GM19238 (cell line): ENCODE results near the gene SLC25A33.

ENCODE experiments used
- DNase-seq: peaks from one replicate; pipeline ENCODE4 v3.0.0; 2011; ENCODE audit warnings: low spot score; ENCODE audit not compliant: insufficient read length

SLC25A33 gene

DNA sequence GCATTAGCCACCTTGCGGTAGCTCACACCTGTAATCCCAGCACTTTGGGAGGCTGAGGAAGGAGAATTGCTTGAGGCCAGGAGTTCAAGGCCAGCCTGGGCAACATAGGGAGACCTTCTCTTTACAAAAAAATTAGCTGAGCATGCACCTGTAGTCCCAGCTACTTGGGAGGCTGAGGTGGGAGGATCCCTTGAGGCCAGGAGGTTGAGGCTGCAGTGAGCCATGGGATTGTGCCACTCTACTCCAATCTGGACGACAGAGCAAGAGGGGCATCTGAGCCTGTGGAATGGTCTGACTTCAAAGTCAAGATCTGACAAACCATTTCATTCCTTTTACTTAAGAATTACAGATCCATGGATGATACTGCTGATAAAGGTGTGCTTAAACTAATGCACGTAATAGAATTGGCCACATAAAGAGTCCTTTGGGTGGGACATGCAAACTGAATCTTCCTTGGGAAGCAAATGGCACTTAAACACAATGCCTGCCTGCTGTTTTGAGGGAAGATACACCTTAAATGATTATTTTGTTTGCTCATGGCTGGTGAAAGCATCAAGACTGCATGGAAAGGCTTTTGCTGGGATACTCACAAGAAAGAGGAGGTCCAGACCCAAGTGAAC is 47.0 kb downstream of the SLC25A33 start:
- no peak for DNase-seq

DNA sequence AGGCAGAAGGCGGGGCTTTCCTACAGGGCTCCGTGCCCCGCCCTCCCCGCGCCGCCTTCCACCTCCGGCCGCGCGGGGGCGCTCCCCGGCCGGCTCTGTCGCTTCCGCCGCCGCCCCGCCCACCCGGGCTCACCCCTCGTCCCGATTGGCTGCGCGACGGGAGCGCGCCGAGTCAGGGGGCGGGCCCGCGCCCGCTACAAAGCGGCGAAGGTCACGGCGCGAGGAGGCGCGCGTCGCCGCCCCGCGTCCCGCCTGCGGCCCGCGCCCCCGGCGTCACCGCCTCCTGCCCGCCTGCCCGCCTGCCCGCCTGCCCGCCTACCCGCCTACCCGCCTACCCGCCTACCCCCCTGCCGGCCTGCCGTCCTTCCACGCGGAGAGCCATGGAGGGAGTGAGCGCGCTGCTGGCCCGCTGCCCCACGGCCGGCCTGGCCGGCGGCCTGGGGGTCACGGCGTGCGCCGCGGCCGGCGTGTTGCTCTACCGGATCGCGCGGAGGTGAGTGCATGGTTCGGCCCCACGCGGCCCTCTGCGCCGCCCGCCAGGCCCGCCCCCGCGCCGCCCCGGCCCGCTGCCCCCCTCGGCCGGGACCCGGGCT is 49.4 kb downstream of the SLC25A33 start, which contains the start of gene TMEM201:
TMEM201 (plus strand) TSS at position 361 of the 593 bp plus-strand sequence; CDS start at position 381, 20 bp downstream.
- DNase-seq, result peak; percentile 96

DNA sequence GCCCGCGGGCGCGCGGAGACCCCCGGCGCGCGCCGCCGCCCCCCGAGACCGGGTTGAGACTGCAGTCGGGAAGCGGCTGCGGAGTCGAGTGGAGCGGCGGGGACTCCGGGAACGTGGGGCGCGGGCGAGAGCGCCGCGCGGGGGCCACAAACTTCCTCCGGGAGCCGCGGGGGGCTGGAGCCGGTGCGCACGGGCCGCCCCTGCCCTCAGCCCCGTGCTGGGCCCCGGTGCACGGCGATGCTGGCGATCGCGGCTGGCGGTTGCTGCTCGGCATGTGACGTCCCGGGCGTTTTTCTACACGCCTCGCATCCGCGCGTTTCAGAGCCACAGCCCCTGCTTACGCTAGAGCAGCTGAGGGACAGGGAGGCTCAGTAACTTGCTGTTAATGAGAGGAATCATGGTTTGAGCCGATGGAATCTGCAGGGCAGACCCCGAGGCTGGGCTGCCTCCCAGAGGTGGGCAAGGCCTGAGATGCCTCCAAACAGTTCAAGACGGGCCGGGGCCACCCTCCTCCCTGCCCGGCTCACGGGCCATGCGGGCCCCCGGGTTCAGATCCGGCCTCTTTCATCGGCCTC is 50.0 kb downstream of the SLC25A33 start:
- no peak for DNase-seq

DNA sequence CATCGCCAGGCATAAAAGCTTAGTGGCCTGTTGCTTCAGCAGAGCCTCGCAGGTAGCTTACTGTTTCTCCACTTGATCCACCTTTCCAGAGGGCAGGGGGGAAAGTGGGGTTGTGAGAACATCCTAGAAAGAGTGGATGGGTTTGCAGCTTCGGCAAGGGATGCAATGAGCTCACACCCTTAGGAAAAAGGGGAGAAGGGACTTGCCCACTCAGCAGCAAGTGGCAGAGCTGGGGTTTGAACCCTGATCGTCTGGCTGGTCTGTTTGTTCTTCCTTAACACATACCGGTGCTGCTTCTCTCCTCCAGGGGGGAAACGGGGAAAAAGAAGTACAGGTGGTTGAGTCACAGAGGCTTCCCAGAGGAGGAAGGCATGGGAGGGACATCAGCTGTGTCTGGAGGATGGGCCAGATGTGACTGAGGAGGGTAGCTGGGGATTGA is 50.5 kb downstream of the SLC25A33 start:
- DNase-seq, result no peak

DNA sequence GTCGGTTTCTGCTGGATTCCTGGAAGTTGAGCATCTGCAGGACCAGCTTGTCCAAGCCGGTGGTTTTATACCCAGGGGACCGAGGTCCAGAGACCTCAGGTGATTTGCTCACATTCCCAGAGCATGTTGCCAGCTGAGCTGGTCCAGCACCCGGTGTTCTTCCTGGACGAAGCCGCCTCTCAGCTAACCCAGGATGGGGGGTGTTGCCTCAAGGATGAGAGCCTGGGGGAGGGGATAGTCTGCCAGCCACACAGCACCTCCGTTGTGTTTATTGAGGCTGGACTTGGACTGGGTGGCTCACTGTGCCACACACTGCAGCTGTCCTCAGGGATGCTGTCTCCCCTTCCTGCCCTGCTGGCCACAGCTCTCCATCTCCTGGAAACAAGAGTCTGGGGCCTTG is 50.9 kb downstream of the SLC25A33 start:
- DNase-seq, result no peak

DNA sequence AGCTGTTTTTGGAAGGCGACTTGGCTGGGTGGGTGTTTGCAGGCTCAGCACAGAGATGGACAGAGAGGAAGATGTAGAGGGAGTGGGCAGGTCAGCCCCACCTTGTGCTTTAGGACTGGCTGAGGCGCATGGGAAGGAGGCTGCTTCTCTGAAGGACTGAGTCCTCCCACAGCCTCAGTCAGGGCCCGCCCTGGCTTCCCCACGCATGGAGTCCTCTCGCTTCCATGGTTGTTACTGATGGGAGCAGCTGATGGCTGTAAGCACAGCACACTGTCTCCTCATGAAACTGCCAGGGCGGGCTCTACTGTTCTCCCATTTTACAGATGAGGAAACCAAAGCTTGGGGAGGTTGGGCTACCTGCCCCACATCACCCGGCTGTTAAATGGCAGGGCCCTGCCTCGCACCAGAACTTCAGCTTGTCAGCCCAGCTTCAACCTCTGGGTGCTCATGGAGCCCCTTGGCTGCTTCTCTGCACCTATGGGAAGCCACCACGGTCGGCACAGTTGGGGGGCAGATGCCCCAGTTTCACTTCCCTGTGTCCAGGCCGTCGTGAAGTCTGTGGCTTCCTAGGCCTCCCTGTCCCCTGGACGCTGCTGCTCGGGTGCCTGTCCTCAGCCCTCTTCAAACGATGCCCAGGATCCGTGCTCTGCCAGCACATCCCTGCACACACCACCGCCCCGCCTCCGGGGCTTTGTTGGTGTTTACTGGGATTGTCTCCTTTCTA is 51.8 kb downstream of the SLC25A33 start:
- DNase-seq, result no peak

DNA sequence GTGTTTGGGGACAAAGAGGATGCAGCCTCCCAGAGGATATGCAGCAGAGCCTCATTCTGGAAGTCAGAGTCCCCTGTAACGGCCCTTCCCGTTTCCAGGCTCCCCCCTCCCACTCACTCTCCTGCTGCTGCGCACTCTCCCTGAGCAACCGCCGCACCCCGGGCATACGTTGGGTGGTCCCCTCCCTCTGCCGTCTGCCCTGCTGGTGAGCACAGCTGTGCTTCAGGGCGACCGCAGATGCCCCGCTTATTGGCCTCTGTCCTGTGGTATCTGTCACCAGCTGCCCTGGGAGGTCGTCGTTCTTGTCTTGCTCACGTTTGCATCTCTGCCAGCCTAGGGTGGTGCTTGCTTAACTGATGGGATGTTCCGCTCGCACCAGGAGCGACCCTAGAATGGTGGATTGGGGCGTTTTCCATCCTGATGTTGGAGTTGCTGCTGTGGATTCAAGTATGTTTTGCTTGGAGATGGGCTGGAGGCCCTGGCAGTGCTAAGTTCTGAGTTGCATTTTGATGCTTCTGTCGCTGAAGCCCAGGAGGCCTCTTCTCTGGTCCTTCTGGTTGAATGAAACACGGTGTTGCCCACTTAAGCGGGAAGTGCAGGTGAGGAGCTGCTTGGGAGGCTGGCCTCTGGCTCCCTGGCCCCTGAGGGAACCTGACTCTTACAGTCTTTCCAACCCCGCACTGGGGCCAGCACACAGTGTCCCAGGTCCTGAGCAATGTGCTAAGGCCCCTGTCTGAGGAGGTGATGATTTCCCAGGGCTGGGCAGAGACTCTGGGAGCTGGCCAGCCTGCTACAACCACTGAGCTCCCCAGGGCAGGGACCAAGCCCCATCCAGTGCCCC is 52.6 kb downstream of the SLC25A33 start:
- no peak for DNase-seq

DNA sequence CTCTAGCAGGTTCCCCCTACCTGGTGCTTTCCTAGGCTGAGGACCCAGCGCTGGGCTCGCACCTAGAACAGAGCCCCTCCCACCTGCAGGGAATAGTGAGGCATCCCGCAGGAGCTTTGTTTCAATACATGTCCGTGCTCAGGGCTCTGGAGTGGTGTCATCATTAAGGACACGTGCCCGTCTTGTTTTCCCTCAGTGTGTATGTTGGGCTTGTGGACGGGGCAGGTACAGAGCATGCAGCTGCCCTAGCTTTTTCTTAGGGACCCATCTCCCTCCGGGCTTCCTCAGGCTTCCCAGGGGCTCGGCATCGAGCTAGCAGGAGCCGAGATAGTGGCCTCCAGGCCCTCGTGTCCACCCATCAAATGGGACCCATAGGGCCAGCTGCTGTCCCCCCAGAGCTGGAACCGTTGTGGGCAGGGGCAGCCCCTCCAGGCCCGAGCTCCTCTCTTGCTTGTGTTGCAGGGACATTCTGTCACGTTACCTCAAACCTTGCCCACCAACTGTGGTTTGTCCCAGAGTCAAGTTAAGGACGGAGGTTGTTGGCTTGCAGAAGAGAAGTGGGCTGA is 53.3 kb downstream of the SLC25A33 start:
- no peak for DNase-seq

DNA sequence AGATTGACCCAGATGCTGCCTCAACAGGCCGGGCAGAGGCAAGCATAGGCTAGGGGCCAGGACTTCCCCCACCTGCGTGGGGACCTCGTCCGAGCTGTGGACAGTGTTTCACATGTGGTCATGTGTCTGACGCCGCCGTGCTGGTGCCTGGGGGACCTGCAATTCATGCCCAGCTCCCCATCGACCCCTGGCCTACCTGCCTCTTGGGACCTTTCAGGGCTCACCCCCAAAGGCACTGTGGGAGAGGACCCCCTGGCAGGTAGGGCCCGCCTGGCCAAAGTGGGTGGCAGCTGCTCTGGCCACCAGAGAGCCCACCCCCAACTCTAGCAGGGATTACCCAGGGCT is 53.9 kb downstream of the SLC25A33 start:
- no peak for DNase-seq

DNA sequence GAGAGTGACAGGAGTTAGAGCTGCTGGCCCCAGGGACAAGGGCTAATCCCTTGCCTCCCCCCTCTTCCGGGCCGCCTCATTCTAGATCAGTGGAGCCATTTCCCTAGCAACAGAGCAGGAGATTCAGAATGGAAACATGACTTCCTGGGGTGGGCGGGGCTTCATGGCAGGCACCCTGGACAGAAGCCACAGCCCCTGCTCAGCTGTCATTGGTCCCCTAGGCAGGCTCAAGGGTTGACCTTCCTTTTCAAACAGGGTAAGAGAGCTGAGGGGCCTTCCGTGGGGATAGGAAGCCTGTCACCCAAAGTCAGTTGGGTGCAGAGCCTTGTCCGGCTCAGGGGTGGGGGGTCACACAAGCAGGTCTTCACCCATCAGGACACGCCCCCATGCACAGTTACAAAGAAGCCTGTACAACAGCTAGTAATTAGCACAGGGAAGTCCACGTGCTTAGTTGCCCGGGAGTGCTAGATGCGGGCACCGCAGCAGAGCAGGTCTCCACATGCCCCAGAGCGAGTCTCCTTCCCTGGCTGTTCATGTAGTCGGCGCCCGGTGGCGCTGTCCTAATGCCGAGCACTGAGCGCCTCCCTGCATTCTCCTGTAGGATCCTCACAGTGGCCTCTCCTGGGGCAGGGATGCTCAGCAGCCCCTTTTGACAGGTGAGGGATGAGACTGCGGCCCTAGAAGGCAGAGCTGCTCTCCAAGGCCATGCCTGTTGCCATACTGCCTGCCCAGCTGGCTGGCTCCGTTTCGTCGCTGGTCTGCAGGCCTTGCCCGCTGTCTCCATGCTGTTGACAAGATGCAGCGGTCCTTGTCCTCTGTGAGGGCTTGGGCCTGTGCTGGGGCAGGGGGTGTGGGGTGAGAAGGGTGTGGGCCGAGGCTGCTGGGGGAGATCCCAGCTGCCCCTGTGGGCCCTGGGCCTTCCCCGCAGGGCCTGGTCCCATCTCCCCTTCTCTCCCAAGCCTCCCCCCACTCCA is 54.5 kb downstream of the SLC25A33 start:
- peak; percentile 85 for DNase-seq

DNA sequence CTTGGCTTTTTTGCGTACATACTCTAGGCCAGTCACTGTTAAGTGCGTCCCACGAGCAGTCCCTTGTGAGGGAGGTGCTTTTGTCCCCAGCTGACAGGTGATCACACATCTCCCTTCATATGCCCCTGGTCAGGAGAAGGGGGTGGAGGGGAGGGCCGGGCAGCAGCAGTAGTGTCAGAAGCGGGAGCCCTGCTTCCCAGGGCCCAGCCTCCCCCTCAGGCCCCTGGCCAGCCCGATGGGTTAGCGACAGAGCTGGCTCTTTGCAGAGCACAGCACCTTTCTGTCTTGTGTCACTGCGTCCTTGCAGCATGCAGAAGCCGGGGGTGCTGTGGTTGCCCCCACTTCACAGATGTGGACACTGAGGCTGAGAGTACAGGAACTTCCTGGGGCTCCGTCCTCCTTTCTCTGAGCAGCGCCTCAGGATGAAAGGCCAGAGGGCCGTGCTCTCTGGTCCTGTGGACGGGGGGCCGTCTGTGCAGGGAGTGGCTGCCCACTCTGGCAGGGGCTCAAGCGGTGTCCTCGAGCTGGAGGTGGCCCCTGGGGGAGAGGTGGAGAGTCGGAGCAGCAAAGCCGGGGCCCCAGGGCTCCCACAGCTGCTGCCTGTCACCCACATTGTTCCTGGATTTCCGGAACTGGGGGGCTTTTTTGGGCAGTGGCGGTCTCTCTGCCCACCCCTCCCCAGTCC is 55.3 kb downstream of the SLC25A33 start:
- no peak for DNase-seq

DNA sequence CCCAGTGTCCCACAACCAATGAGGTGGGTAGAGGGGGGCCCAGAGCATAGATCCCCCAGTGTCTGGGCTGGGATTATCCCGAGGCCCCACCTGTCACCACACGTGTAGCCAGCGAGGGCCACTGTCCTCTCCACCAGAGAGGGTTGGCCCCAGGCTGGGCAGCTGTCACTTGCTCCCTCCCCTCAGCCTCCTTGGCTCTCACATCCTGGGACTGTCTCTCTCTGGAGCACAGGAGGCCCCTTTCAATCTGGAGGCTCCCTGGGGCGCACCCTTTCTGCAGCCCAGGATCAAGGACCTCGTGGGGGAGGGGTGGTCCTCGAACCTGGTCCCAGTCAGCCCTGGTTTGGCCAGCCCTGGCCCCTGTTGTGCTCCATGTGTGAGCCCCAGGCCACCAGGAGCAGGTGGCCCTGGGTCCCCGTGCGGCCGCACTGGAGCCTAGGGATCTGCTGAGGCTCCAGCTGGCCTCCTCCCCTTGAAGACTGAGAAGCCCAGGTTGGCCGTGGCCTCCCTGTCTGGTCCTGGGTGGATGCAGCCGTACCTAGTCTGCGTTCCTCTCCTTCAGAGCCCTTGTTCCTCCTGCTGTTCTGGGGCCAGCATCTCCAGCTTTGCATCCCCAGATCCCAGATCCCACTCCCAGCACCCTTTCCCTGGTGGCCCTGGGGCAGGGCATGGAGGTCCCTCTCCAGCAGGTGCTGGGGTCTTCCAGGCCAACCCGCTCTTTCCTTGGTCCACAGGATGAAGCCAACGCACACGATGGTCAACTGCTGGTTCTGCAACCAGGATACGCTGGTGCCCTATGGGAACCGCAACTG is 56.1 kb downstream of the SLC25A33 start:
- DNase-seq, result no peak

DNA sequence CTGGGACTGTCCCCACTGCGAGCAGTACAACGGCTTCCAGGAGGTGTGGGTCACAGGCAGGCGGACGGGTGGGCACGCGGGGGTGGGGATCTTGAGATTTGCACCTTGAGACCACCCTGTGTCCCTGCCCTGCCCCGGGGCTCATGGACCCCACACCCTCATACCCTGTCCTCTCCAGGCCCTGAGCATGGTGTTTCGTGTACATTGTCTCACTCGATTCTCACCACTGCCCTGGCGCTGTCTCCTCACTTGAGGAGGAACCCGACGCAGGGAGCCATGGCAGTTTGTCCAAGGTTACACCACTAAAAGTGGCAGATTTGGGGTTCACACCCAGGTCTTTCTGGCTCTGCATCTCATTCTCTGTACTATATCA is 56.7 kb downstream of the SLC25A33 start:
- DNase-seq, result no peak

DNA sequence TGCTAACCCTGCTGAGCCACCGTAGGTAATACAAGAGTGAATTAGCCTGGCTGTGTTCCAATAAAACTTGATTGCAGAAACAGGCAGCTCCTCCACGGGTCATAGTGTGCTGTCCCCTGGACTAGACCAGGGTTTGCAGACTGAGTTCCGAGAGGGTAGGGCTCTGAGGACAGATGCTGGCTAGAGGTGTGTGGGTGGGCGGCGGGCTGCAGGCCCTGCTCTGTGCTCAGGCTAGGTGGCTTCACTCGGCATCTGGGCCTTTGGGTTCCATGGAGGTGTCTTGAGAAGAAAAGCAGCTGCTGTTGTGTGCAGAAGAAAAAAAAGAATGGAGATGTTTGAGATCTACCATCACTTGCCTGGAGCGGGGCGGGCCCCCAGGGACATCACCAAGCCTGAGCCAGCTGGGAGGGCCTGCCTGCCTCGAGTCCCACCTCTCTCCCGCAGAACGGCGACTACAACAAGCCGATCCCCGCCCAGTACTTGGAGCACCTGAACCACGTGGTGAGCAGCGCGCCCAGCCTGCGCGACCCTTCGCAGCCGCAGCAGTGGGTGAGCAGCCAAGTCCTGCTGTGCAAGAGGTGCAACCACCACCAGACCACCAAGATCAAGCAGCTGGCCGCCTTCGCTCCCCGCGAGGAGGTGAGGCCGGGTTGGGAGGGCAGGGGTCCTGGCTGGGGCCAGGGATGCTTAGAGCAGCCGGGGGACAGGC is 57.3 kb downstream of the SLC25A33 start:
- DNase-seq, result no peak

DNA sequence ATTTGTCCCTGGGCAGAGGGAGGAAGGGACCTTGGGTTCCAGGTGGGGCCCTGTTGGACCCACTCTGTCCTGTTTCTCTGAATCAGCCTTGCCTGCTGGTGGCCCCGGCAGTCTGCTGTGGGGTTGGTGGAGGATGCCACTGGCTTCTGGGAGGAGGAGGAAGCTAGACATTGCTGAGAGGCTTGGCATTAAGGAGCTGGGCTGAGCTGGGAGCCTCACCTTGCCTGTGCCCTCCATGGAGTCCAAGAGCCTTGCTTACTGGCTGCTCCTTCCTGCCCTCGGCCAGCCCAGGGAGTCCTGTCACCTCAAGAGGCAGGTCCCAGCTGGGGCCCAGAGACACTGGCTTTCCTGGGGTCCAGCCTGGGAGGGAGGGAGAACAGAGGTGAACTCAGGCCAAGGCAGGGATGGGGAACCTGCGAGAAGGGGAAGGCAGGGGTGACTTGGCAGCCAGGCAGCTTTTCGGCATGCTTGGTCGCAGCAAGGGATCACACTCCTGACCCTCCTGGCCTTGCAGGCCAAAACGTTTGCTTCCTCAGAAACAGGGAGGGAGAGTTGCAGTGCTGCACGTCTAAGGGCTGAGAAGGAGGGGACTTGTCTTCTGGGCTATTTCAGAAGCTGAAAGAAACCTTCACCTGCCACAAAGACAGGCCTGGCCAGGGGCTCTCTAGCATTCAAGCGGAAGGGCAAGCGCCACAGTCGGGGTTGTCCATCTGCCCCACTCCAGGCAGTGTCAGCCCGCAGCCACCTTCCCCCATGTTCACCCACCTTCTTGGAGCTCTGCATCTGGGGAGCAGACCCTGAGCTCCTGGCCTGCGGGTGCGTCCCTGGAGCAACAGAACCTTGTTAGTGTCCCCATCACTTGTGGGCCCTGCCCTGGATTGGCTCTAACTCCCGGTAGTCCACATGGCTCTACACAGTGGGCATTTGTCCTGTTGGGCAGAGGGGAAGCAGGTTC is 58.4 kb downstream of the SLC25A33 start:
- no peak for DNase-seq

DNA sequence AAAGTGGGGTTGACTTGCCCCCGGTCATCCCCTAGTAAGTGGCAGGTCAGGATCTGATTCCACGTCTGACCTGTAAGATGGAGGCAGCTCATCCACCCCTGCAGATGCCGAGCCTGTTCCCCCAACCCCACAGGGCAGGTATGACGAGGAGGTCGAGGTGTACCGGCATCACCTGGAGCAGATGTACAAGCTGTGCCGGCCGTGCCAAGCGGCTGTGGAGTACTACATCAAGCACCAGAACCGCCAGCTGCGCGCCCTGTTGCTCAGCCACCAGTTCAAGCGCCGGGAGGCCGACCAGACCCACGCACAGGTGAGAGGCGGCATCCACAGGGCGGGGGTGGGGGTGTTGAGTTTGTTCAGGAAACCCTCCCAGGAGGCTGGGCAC is 59.0 kb downstream of the SLC25A33 start:
- no peak for DNase-seq

DNA sequence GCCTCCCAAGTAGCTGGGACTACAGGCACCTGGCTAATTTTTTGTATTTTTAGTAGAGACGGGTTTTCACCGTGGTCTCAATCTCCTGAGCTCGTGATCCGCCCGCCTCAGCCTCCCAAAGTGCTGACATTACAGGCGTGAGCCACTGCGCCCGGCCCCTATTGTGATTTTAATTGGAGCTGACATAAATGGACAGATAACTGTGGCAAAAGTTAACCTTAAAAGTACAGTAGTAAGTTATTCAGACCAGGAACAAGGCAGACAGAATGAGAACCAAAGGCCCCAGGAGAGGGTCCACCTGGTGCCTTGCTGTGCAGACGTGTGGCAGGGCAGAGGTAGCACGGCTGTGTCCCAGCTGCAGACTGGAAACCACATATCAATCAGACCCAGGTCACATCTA is 60.5 kb downstream of the SLC25A33 start:
- DNase-seq, result no peak
